ENCODE measurements around the gene SHD. TPM values are rescaled to one million over a fixed set of nuclear protein-coding genes. Genes with fewer than 3 reads are reported as not detected.

The SHD gene
- total and polyA plus RNA-seq, 9 of the 15 experiments (the other 6 are each of a cell fraction or from before 2014, with no cell fraction given), result 0.05 to 0.62 (median 0.15) TPM; not detected in 5

DNA sequence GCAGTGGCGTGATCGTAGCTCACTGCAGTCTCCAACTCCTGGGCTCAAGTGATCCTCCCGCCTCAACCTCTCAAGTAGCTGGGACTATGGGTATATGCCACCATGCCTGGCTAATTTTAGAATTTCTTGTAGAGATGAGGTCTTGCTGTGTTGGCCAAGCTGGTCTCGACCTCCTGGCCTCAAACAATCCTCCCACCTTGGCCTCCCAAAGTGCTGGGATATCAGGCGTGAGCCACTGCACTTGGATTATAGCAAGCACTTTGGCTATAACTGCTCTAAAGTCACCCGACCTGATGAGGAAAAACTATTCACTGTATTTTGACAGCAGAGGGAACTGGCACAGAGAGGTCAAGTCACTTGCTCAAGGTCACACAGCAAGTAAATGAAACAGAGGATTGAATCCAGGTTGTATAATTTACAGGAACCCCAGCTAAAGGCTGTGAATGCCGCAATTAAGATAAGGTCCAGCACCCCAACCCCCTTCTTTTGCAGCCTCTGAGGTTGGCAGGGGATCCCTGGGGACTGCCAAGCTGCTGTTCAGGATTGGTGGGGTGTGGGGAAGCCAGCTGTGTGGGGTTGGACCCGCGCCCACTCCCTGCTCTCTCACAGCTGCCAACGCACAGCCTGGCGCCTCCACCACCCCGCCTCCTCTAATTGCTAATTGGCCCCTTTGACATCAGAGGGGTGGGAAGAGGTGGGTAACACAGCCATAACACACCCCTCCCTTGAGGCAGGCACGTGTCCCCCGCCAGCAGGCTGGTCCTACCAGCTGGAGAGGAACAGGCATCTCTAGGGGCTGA, 17.1 kb downstream of the SHD start (continued):
- TF ChIP-seq POLR2AphosphoS5 (IDR thresholded peaks at IDR 0.05; ENCODE audit: control insufficient read depth, insufficient read depth, low read depth, low read length) (no peak), HDAC2 (IDR thresholded peaks at IDR 0.05) (peak; percentile 67), ZFP36 (IDR thresholded peaks at IDR 0.05; ENCODE audit: low read depth, low read length, partially characterized antibody) (peak; percentile 89), WHSC1 (IDR thresholded peaks at IDR 0.05; ENCODE audit: low read length) (no peak), CEBPG (CRISPR knock-in tag; IDR thresholded peaks at IDR 0.05) (no peak), CEBPG (tag; conservative IDR thresholded peaks at IDR 0.05 in 1 of 2, IDR thresholded peaks at IDR 0.05 in 1 of 2) (no peak), RBM25 (IDR thresholded peaks at IDR 0.05; ENCODE audit: low read depth, low read length, severe bottlenecking) (peak; percentile 85), TEAD1 (CRISPR knock-in tag; IDR thresholded peaks at IDR 0.05) (no peak), SIN3A (IDR thresholded peaks at IDR 0.05; ENCODE audit: borderline replicate concordance in 2 of 2, control insufficient read depth in 1 of 2, low read depth in 2 of 2, low read length in 2 of 2) (no peak), THRB (CRISPR knock-in tag; conservative IDR thresholded peaks at IDR 0.05) (no peak), ADNP (tag; IDR thresholded peaks at IDR 0.05) (no peak), HDAC1 (IDR thresholded peaks at IDR 0.05) (0 out of 4 replicates have a peak, but pooled peaks of 1 of the 2 experiments have one; percentile 22), SMARCA5 (IDR thresholded peaks at IDR 0.05) (peak; percentile 87), CHD4 (IDR thresholded peaks at IDR 0.05; ENCODE audit: insufficient read depth, insufficient replicate concordance, low read depth, low read length, poor library complexity, severe bottlenecking) (no peak), BRD9 (IDR thresholded peaks at IDR 0.05; ENCODE audit: low read depth, partially characterized antibody) (peak; percentile 53), ZNF830 (CRISPR knock-in tag; IDR thresholded peaks at IDR 0.05) (no peak)
- TF ChIP-seq, protein P1, sequence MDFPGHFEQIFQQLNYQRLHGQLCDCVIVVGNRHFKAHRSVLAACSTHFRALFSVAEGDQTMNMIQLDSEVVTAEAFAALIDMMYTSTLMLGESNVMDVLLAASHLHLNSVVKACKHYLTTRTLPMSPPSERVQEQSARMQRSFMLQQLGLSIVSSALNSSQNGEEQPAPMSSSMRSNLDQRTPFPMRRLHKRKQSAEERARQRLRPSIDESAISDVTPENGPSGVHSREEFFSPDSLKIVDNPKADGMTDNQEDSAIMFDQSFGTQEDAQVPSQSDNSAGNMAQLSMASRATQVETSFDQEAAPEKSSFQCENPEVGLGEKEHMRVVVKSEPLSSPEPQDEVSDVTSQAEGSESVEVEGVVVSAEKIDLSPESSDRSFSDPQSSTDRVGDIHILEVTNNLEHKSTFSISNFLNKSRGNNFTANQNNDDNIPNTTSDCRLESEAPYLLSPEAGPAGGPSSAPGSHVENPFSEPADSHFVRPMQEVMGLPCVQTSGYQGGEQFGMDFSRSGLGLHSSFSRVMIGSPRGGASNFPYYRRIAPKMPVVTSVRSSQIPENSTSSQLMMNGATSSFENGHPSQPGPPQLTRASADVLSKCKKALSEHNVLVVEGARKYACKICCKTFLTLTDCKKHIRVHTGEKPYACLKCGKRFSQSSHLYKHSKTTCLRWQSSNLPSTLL (IDR thresholded peaks at IDR 0.05), result no peak
- TF ChIP-seq, protein P2, sequence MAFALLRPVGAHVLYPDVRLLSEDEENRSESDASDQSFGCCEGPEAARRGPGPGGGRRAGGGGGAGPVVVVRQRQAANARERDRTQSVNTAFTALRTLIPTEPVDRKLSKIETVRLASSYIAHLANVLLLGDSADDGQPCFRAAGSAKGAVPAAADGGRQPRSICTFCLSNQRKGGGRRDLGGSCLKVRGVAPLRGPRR (CRISPR knock-in tag; IDR thresholded peaks at IDR 0.05), result no peak
